GM12865 (cell line): ENCODE results near the gene NIPBL.
"Not testable (repeated sequence)": the region's sequence is repeated elsewhere in the genome, so short reads cannot be mapped to it uniquely, and the experiment has no call there.

Experiments used
- DNase-seq: peaks from one replicate; pipeline ENCODE4 v3.0.0; 2010; ENCODE audit warnings: low read depth
- H3K4me3 ChIP-seq: 2 replicates; pipeline ENCODE4 v1.5.1; 2011; ENCODE audit warnings: mild to moderate bottlenecking, low read depth, low read length, control low read depth
- CTCF ChIP-seq: IDR thresholded peaks from 2 replicates; pipeline ENCODE4 v1.5.1; 2011; ENCODE audit warnings: low read length, control low read depth, low read depth, inconsistent platforms; ENCODE audit not compliant: insufficient read depth; ENCODE audit errors: missing control alignments

NIPBL gene

DNA sequence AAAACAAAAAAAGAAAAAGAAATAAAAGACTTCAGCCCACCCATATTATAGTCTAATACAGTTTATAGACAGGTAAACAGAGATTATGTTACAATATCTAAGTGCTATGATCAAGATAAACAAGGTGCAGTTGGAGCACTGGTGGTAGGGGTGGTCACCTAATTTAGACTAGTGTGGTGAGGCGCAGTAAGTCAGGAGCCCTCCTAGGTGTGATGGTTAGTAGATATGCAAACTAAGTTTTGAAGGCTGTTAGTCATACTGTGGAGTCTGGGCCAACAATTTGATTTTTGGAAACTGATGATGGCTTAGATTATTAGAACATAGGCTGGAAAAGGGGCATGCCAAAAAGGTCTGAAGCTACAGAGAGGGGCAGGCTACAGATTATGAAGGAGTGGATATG lies 14.7 kb downstream of the NIPBL start:
- no peak for TF ChIP-seq CTCF
- DNase-seq, result no peak
- H3K4me3 ChIP-seq, result no peak overlapping the region

GRCh38 chr5:36892085-36892830 lies 15.7 kb downstream of the NIPBL start:
- DNase-seq, H3K4me3 ChIP-seq: not testable (repeated sequence)

DNA sequence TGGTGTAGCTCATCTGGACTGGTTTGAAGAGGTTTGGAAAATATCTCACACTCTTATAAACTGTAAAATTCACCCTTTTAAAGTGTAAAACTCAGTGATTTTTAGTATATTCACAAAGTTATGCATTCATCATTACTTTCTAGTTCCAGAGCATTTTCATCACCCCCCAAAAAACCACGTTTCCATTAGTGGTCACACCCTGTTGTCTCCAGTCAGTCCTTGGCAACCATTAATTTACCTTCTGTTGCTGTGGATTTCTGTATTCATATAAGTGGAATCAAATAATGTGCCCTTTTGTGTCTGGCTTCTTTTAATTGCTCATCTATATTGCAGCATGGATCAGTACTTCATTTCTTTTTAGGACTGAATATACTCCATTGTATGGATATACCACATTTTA lies 18.4 kb downstream of the NIPBL start:
- H3K4me3 ChIP-seq, result no peak overlapping the region
- no peak for TF ChIP-seq CTCF
- no peak for DNase-seq

DNA sequence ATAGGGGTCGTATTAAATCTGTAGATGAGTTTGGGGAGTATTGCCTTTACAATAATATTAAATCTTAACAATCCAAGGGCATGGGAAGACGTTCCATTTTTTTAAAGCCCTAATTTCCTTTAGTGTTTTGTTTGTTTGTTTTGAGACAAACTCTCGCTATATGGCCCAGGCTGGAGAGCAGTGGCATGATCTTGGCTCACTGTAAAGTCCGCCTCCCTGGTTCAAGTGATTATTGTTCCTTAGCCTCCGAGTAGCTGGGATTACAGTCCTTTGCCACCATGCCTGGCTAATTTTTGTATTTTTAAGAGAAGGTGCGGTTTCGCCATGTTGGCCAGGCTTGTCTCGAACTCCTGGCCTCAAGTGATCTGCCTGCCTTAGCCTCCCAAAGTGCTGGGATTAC lies 19.9 kb downstream of the NIPBL start:
- no peak for DNase-seq
- H3K4me3 ChIP-seq, result no peak overlapping the region
- no peak for TF ChIP-seq CTCF

DNA sequence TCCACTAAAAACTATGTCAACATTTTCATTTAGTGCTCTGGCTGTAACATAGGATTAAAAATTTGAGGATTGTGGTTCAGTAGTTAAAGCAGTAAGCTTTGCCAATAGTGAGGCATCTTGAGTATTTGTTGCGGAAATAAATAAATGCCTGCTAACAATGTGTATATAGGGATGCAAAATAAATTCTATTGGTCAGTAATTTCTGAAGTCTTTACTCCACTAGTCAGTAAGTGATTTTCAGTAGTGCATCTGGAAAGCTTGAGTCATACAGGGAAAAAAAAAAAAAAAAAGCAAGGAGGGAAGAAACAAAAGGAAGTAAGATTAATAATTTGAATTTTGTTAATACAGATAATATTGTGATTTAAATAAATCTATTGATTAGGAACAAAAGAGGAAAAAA lies 21.0 kb downstream of the NIPBL start:
- H3K4me3 ChIP-seq, result no peak overlapping the region
- no peak for DNase-seq
- TF ChIP-seq CTCF, result no peak

- H3K4me3 ChIP-seq, result no peak overlapping the region
- no peak for DNase-seq
- TF ChIP-seq CTCF, result no peak
Measured at GRCh38 chr5:36899860-36900259, 23.3 kb downstream of the NIPBL start.

DNA sequence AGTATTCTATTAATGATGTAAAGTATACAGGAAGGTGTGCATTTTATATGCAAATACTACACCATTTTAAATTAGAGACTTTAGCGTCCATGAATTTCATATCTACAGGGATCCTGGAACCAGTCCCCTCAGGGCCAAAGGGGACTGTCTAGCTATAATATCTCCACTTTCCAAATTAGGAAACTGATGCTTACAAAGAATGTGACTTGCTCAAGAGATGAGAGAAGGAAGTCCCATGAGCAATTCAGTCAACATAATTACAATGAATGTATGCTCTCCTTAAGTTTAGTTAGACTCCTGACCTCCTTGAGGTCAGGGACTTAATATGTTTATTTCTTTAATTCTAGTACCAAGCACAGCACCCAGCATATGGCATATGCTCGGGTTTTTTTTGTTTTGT lies 23.7 kb downstream of the NIPBL start:
- H3K4me3 ChIP-seq, result no peak overlapping the region
- TF ChIP-seq CTCF, result no peak
- DNase-seq, result no peak

- not testable (repeated sequence) for DNase-seq, H3K4me3 ChIP-seq
Measured at GRCh38 chr5:36901077-36901476, 24.5 kb downstream of the NIPBL start.
